Immature natural killer cell (primary cell): ENCODE measurements around the gene ULBP3. TPM values are rescaled to one million over a fixed set of nuclear protein-coding genes. Genes with fewer than 3 reads are reported as not detected.
"Not testable (repeated sequence)": the region's sequence is repeated elsewhere in the genome, so short reads cannot be mapped to it uniquely, and the experiment has no call there.

Source experiments
- DNase-seq, 3 donors: peaks; one replicate each; pipeline ENCODE4 v3.0.0; 2022; ENCODE audit warnings: mixed read lengths in 1 of 3
- H3K27ac Mint-ChIP-seq, 6 donors: one replicate each; pipeline ENCODE4 v1.8.0; 2020; ENCODE audit warnings: mixed read lengths in 6 of 6, mild to moderate bottlenecking in 5 of 6, inconsistent platforms in 4 of 6, moderate library complexity in 3 of 6
- H3K27me3 Mint-ChIP-seq, 3 donors: one replicate each; pipeline ENCODE4 v1.8.0; 2020 to 2021; ENCODE audit warnings: low read depth in 3 of 3, mild to moderate bottlenecking in 3 of 3, mixed read lengths in 3 of 3, moderate library complexity in 3 of 3, inconsistent platforms in 1 of 3
- H3K36me3 Mint-ChIP-seq, 3 donors: one replicate each; pipeline ENCODE4 v1.8.0; 2020; ENCODE audit warnings: mixed read lengths in 3 of 3, inconsistent platforms in 2 of 3, mild to moderate bottlenecking in 2 of 3
- H3K4me1 Mint-ChIP-seq, 2 donors: one replicate each; pipeline ENCODE4 v1.8.0; 2020; ENCODE audit warnings: inconsistent platforms in 2 of 2, mild to moderate bottlenecking in 2 of 2, mixed read lengths in 2 of 2, moderate library complexity in 1 of 2
- H3K4me3 Mint-ChIP-seq, 5 donors: one replicate each; pipeline ENCODE4 v1.8.0; 2020; ENCODE audit warnings: mild to moderate bottlenecking in 5 of 5, mixed read lengths in 5 of 5, inconsistent platforms in 3 of 5, moderate library complexity in 3 of 5
- H3K9me3 Mint-ChIP-seq, 6 donors: one replicate each; pipeline ENCODE4 v1.8.0; 2020; ENCODE audit warnings: mild to moderate bottlenecking in 6 of 6, mixed read lengths in 6 of 6, inconsistent platforms in 4 of 6, moderate library complexity in 3 of 6
- polyA plus RNA-seq, 3 donors: library from polyadenylated mRNA; unstranded; fragments of 300-500 nt; fragmentation: Illumina TruSeq; gene quantifications; one replicate each; pipeline ENCODE4 v1.2.3, GENCODE V29; 2021

Gene ULBP3
- polyA plus RNA-seq, 3 donors from 2014 or later: 0.50 to 2.5 TPM; not detected in 1

DNA sequence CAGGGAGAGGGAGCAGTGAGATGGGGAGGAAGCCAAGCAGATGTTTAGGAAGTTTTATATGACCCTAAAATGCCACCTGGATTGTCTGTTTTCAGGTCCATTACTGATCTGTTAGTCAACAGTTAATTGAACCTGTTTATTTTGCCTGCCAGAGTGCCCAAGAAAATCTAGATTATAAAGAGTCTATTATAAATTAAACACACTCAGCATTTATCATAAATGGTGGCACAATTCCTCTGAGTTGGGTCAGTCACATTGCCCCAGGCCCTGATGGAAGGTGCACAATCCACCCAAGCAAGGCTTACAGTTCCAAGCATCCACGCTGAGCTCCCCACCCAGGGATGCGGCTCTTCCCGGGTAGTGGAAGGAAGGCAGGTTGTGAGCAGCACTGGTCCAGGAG, 21.4 kb upstream of the ULBP3 start:
- H3K4me1 Mint-ChIP-seq: peaks cover 0 to 2% of the 10 kb centered on the region in 2 donors
- no peaks in the 10 kb centered on the region for H3K36me3 Mint-ChIP-seq
- DNase-seq: no peak
- peaks cover 0 to 4% (median 3%) of the 10 kb centered on the region in 3 donors for H3K27me3 Mint-ChIP-seq
- no peak overlapping the region for H3K27ac Mint-ChIP-seq
- no peaks in the 10 kb centered on the region for H3K9me3 Mint-ChIP-seq
- H3K4me3 Mint-ChIP-seq: no peak overlapping the region

GRCh38 chr6:150088481-150089154, 19.7 kb upstream of the ULBP3 start:
- Mint-ChIP-seq H3K9me3 (no peaks in the 10 kb centered on the region), H3K27ac (no peak overlapping the region), H3K36me3 (no peaks in the 10 kb centered on the region), H3K27me3 (peaks cover 0 to 4% (median 3%) of the 10 kb centered on the region in 3 donors), H3K4me1 (no peaks in the 10 kb centered on the region), H3K4me3 (no peak overlapping the region)
- no peak for DNase-seq

- Mint-ChIP-seq H3K27me3 (peaks cover 0 to 4% (median 2%) of the 10 kb centered on the region in 3 donors), H3K4me3 (no peak overlapping the region), H3K4me1 (no peaks in the 10 kb centered on the region), H3K36me3 (no peaks in the 10 kb centered on the region), H3K27ac (no peak overlapping the region), H3K9me3 (no peaks in the 10 kb centered on the region)
- DNase-seq: no peak
Observed at GRCh38 chr6:150087336-150087735, 18.4 kb upstream of the ULBP3 start.

DNA sequence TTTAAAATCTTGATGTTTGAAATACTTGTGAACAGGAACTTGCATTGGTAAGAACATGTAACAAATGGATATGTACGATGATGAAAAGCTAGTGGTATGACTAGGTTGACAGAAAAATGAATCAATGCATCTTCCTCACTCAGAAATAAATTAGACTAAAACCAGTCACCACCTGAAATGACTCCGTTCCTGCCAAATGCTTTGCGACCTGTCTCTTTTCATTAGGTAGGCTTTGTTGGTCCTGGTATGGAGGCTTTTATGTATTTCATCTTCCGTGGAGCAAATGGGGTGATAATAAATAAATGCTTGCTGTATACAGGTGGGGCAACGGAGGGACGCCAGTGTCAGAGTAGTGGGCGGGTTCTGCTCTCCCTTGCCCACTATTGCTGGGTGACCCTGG, 17.1 kb upstream of the ULBP3 start:
- H3K27me3 Mint-ChIP-seq: peaks cover 0 to 6% (median 2%) of the 10 kb centered on the region in 3 donors
- H3K36me3 Mint-ChIP-seq: no peaks in the 10 kb centered on the region
- no peaks in the 10 kb centered on the region for H3K4me1 Mint-ChIP-seq
- no peak overlapping the region for H3K27ac Mint-ChIP-seq
- DNase-seq: no peak
- no peaks in the 10 kb centered on the region for H3K9me3 Mint-ChIP-seq
- no peak overlapping the region for H3K4me3 Mint-ChIP-seq

GRCh38 chr6:150084426-150084825, 15.5 kb upstream of the ULBP3 start:
- no peaks in the 10 kb centered on the region for H3K9me3 Mint-ChIP-seq
- H3K27me3 Mint-ChIP-seq: peaks cover 2 to 6% (median 3%) of the 10 kb centered on the region in 3 donors

DNA sequence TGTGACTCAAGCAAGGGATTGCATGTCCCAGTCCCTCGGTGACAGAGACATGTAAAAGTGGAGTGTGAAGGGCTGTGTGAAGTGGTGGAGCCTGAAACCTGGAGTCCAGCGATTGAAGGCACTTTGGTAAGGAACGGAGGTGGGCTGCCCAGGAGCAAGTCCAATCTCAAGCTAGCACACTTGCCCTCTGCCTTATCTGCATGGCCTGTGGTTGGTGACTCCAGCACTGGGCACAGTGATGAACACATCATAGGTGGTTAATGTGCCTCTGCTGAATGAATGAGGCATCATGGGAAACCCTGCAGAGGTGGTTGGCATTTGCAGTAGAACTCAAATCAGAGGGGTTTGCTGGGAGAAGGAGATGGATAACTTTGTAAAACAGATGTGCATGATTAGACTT, 14.9 kb upstream of the ULBP3 start:
- Mint-ChIP-seq H3K4me1 (peaks cover 5 to 7% of the 10 kb centered on the region in 2 donors), H3K36me3 (no peaks in the 10 kb centered on the region), H3K4me3 (no peak overlapping the region), H3K27me3 (peaks cover 3 to 6% (median 6%) of the 10 kb centered on the region in 3 donors), H3K9me3 (no peaks in the 10 kb centered on the region), H3K27ac (no peak overlapping the region)
- DNase-seq: no peak

More at GRCh38 chr6:150084426-150084825, 15.5 kb upstream of the ULBP3 start:
- Mint-ChIP-seq H3K36me3 (no peaks in the 10 kb centered on the region), H3K4me3 (no peak overlapping the region), H3K27ac (no peak overlapping the region), H3K4me1 (peaks cover 5 to 6% of the 10 kb centered on the region in 2 donors)
- no peak for DNase-seq

GRCh38 chr6:150081702-150082101, 12.8 kb upstream of the ULBP3 start:
- H3K4me1 Mint-ChIP-seq: peaks cover 7% of the 10 kb centered on the region in 2 donors
- H3K27me3 Mint-ChIP-seq: peaks cover 5 to 6% (median 6%) of the 10 kb centered on the region in 3 donors
- no peak overlapping the region for H3K4me3 Mint-ChIP-seq
- no peak for DNase-seq
- H3K36me3 Mint-ChIP-seq: no peaks in the 10 kb centered on the region
- no peaks in the 10 kb centered on the region for H3K9me3 Mint-ChIP-seq
- no peak overlapping the region for H3K27ac Mint-ChIP-seq

DNA sequence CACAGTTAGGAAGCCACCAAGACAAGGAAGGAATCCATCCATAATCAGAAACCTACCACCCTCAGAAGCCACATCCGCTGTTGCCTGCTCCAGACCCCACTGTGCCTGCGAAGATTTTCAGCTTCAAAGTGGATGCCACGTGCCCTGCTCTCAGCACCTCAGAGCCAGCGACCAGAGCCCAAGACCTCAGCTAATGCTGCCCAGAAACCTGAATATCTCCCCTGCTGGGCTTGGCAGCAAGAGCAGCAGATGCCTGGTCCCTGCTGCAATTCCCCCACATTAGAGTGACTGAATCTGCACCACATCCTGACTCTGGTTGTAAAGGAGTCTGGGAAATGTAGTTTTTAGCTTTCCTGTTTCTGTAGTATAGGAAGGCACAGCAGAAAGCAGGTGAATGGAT, 10.7 kb upstream of the ULBP3 start:
- peak overlapping the region in 2 of 5 donors; percentile 9 to 53 for H3K4me3 Mint-ChIP-seq
- H3K9me3 Mint-ChIP-seq: no peaks in the 10 kb centered on the region
- H3K36me3 Mint-ChIP-seq: no peaks in the 10 kb centered on the region
- peaks cover 9 to 13% of the 10 kb centered on the region in 2 donors for H3K4me1 Mint-ChIP-seq
- H3K27me3 Mint-ChIP-seq: peaks cover 6 to 8% (median 6%) of the 10 kb centered on the region in 3 donors
- peak in 2 of 3 donors; percentile 11 to 17 for DNase-seq
- no peak overlapping the region for H3K27ac Mint-ChIP-seq

GRCh38 chr6:150078788-150079187, 9.9 kb upstream of the ULBP3 start:
- H3K9me3 Mint-ChIP-seq: no peaks in the 10 kb centered on the region
- H3K4me3 Mint-ChIP-seq: no peak overlapping the region
- H3K27ac Mint-ChIP-seq: no peak overlapping the region

GRCh38 chr6:150076196-150076893, 7.4 kb upstream of the ULBP3 start:
- H3K27me3 Mint-ChIP-seq: peaks cover 7 to 10% (median 9%) of the 10 kb centered on the region in 3 donors
- H3K4me3 Mint-ChIP-seq: no peak overlapping the region
- no peak for DNase-seq
- no peak overlapping the region for H3K27ac Mint-ChIP-seq
- no peaks in the 10 kb centered on the region for H3K9me3 Mint-ChIP-seq
- H3K36me3 Mint-ChIP-seq: no peaks in the 10 kb centered on the region
- H3K4me1 Mint-ChIP-seq: peaks cover 9 to 13% of the 10 kb centered on the region in 2 donors

More at GRCh38 chr6:150078788-150079187, 9.9 kb upstream of the ULBP3 start:
- Mint-ChIP-seq H3K4me1 (peaks cover 9 to 13% of the 10 kb centered on the region in 2 donors), H3K36me3 (no peaks in the 10 kb centered on the region), H3K27me3 (peaks cover 6 to 12% (median 7%) of the 10 kb centered on the region in 3 donors)
- no peak for DNase-seq

- Mint-ChIP-seq H3K27me3 (peaks cover 5 to 13% (median 10%) of the 10 kb centered on the region in 3 donors), H3K4me3 (no peak overlapping the region), H3K27ac (no peak overlapping the region), H3K4me1 (peaks cover 8 to 15% of the 10 kb centered on the region in 2 donors), H3K9me3 (no peaks in the 10 kb centered on the region), H3K36me3 (no peaks in the 10 kb centered on the region)
- no peak for DNase-seq
Observed at GRCh38 chr6:150075034-150075421, 6.1 kb upstream of the ULBP3 start.

DNA sequence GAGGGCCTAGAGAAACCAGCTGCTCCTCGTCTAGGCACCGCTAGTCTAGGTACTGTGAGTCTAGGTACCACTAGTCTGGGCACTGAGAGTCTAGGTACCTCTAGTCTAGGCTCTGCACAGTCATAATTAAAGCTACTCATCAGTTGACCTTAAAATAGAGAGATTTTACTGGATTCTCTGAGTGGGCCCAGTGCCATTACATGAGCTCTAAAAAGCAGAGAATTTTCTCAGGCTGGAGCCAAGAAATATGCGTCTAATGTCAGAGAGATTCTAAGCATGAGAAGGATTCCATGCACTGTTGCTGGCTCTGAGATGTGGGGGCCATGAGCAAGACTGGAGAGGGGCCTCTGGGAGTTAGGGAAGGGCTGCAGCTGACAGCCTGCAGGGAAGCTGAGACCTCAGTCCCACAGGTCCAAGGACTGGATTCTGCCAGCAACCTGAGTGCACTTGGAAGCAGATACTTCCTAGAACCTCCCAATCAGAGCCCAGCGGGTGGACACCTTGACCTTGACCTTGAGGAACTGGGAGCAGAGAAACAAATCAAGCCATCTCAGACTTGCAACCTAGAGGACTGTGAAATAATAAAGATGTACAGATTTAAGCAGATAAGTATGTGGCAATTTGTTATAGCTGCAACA, 5.6 kb upstream of the ULBP3 start:
- H3K27ac Mint-ChIP-seq, H3K9me3 Mint-ChIP-seq, DNase-seq, H3K36me3 Mint-ChIP-seq, H3K4me3 Mint-ChIP-seq: not testable (repeated sequence)
- Mint-ChIP-seq H3K27me3 (peaks cover 5 to 11% (median 10%) of the 10 kb centered on the region in 3 donors), H3K4me1 (peaks cover 6 to 15% of the 10 kb centered on the region in 2 donors)

DNA sequence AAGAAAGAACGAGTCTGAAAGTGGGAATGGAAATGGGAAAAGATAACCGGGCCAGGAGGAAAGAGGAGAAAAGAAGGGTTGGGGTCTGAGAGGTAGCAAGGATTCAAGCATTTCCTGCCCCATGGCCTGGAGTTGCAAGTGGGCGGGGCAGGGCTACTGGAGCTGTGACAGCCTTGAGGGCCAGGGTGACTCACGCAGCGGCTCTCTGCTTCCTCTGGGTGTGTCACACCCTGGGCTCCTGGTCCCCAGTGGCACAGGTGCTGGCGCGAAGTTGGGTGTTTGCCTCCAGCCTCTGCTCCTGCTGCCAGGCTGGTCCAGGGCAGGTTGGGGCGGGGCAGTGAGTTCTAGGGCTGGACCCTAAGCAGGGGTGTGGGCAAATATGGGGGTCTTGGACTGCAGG, 3.3 kb upstream of the ULBP3 start:
- H3K36me3 Mint-ChIP-seq: no peaks in the 10 kb centered on the region
- peaks cover 15 to 30% of the 10 kb centered on the region in 2 donors for H3K4me1 Mint-ChIP-seq
- no peak overlapping the region for H3K27ac Mint-ChIP-seq
- peaks cover 5 to 8% (median 6%) of the 10 kb centered on the region in 3 donors for H3K27me3 Mint-ChIP-seq
- DNase-seq: no peak
- no peak overlapping the region for H3K4me3 Mint-ChIP-seq
- no peaks in the 10 kb centered on the region for H3K9me3 Mint-ChIP-seq

DNA sequence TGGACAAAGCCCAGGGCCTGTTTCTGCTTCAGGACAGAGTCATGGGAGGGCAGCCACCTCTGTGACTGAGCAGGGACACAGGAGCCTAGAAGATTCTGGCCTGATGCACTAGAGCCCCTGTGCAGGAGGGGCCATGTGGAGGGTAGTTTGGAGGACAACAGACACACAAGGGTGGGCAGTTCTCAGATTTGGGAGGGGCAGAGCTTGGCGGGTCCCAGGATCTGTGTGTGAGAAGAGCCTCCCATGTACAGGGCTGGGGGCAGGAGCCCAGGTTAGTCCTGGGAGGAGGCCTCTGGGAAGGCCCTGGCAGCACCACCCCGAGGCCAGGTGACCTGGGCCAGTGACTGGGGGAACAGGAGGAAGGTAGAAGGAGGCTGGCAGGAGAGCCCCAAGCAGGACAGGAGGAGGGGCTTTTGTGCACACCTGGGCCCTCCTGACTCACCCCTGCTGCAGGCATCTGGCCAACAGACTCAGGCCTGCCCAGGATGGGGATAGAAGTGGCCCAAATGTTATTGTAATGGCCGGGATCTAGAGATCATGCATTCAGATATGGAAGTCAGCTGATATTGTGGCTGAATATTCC, 1.4 kb upstream of the ULBP3 start:
- H3K27ac Mint-ChIP-seq: no peak overlapping the region
- no peaks in the 10 kb centered on the region for H3K9me3 Mint-ChIP-seq
- peaks cover 5 to 9% (median 8%) of the 10 kb centered on the region in 3 donors for H3K27me3 Mint-ChIP-seq
- H3K36me3 Mint-ChIP-seq: peaks cover 6% of the 10 kb centered on the region in 3 donors
- H3K4me3 Mint-ChIP-seq: peak overlapping the region in 3 of 5 donors; percentile 43 to 91 (median 64)
- peaks cover 12 to 23% of the 10 kb centered on the region in 2 donors for H3K4me1 Mint-ChIP-seq
- DNase-seq: no peak
